T47D (cell line): ENCODE data around the gene ACYP2.

Source experiments
- DNase-seq, 2 experiments: peaks; one replicate each; pipeline versions ENCODE4 v3.0.0 to v3.0.0-alpha.2; 2011 to 2012; ENCODE audit warnings: low read depth in 1 of 2, low spot score in 1 of 2
- JUND ChIP-seq: IDR thresholded peaks from 2 replicates; pipeline ENCODE4 v1.6.1; 2012; ENCODE audit warnings: low read depth
- in situ Hi-C: cut with HindIII; loops from 2 replicates; pipeline ENCODE4 v1.10.0; 2016; ENCODE audit warnings: low sequenced_read_pairs, low pct_unique_long_range_greater_than_20kb

Gene ACYP2

DNA sequence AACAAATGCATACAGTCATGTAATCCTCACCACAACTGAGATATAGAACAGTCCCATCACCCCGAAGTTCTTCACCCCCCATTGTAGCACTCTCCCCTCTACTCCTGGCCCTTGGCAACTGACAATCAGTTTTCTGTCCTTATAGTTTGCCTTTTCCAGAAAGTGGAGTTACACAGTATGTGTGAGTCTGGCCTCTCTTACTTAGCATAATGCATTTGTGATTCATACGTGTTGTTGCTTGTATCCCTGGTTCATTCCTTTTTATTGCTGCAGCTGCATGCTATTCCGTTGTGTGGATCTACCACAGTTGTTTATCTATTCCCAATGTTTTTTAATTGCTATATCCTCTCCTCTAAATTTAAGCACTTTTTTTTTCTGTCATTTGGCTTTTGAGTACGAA, 17.6 kb downstream of the ACYP2 start:
- no peak for TF ChIP-seq JUND
- in situ Hi-C loops, result no loop called here

GRCh38 chr2:54139210-54139609, 23.8 kb downstream of the ACYP2 start:
- DNase-seq, result no peak
- TF ChIP-seq JUND, result no peak
- in situ Hi-C loops, result no loop called here

More for the DNA sequence above, 17.6 kb downstream of the ACYP2 start:
- DNase-seq, result no peak

- TF ChIP-seq JUND, result no peak
- in situ Hi-C loops, result no loop called here
- DNase-seq, result no peak
Measured at GRCh38 chr2:54143780-54144179, 28.4 kb downstream of the ACYP2 start.

- no peak for DNase-seq
- in situ Hi-C loops, result no loop called here
- TF ChIP-seq JUND, result no peak
Measured at GRCh38 chr2:54148391-54148790, 33.0 kb downstream of the ACYP2 start.

DNA sequence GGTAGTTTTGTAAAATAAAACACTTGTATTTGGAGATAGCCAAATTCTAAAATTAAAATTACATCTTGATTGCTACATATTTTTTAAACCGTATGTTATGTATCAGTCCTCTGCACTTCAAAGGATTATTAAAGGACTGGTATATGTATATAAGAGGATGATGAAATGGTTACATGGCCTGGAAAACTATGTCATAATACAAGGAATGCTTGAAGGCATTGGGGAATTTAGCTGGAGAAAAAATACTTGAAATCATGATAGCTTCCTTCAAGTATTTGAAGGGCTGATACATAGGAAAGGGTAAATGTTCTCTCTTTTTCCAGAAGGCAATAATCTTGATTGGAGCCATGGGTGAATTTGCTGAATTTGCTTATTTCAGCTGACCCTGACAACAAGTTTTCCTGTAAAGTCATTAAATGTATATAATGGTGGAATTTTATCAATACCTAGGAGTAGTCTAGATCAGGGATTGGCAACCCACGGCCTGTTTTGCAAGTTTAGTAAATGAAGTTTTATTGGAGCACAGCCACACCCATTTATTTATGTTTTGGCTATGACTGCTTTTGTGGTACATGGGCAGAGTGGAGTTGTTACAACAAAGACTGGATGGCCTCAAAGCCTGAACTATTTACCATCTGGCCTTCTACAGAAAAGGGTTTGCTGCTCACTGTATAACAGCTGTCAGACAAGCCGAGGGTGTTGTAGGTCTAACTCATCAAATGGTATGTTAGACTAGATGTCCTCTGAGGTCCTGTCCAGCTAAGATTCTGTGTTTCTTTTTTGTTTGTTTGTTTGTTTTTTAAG, 34.4 kb downstream of the ACYP2 start:
- no peak for TF ChIP-seq JUND
- in situ Hi-C loops, result no loop called here
- DNase-seq, result no peak

GRCh38 chr2:54158311-54158710, 42.9 kb downstream of the ACYP2 start:
- no peak for DNase-seq
- TF ChIP-seq JUND, result no peak
- in situ Hi-C loops, result no loop called here

GRCh38 chr2:54161660-54162424, 46.4 kb downstream of the ACYP2 start:
- TF ChIP-seq JUND, result no peak
- in situ Hi-C loops, result no loop called here
- DNase-seq, result no peak

DNA sequence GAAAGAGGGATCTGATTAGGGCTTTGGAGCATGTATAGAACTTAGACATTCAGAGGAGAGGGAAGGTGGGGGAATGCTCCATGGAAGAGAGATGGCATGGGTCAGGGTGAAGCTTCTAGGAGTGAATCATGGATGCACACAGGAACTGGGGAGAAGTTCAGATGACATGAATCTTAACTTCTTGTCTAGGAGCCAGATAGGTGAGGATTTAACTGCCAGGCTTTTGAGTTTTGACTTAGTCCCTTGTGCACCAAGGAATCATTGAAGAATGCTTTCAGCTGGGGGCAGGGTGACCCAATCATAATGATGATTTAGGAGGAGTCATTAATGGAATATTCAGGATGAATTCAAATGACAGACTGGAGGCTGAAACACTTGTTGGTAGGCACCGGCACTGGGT, 48.7 kb downstream of the ACYP2 start:
- in situ Hi-C loops, result no loop called here
- DNase-seq, result no peak
- TF ChIP-seq JUND, result no peak

GRCh38 chr2:54166121-54166773, 50.8 kb downstream of the ACYP2 start:
- in situ Hi-C loops, result no loop called here
- no peak for DNase-seq
- TF ChIP-seq JUND, result no peak

DNA sequence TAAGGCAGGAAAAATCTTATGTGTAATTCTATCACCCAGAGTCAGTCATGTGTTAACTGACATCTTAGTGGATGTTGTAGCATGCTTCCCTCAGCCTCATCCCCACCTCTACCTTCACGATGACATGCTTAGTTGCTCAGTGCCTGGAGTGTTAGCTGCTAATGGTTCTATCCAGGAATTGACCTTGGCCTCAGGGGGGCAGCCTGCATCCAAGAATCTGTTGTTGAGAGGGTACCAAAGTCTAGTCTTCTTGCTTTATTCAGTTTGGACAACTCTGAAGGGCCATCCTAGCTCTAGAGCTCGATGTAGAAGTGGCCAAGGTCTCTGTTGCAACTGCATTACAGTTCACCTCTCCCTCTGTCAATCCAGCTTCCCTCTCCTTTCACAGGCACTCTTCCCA, 61.2 kb downstream of the ACYP2 start:
- peak in 1 of 2 experiments; percentile 1 for DNase-seq
- in situ Hi-C loops, result no loop called here
- TF ChIP-seq JUND, result no peak

DNA sequence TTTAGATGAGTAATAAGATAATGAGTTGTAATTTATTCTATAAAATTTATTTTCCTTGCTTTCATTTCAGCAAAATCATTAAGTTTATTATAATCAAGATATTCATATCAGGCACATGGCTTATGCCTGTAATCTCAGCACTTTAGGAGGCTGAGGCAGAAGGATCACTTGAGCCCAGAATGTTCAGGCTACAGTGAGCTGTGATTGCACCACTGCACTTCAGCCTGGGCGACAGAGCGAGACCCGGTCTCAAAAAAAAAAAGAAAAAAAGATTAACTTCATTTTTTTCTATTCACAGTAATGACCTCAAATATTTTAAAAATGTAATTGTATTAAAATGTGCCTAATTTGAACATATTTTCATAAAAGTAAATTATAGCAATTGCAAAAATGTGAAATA, 67.9 kb downstream of the ACYP2 start:
- no peak for DNase-seq
- in situ Hi-C loops, result no loop called here
- TF ChIP-seq JUND, result no peak

GRCh38 chr2:54183972-54184371, 68.6 kb downstream of the ACYP2 start:
- DNase-seq, result no peak
- in situ Hi-C loops, result no loop called here
- TF ChIP-seq JUND, result no peak

- no peak for DNase-seq
- in situ Hi-C loops, result no loop called here
- TF ChIP-seq JUND, result no peak
Measured at GRCh38 chr2:54185105-54185504, 69.7 kb downstream of the ACYP2 start.
